Osteocyte (in vitro differentiated cells): Measurements from ENCODE around the gene FLACC1. TPM values are rescaled to one million over a fixed set of nuclear protein-coding genes. Genes with fewer than 3 reads are reported as not detected.

ENCODE experiments used
- DNase-seq: peaks from one replicate; pipeline ENCODE4 v3.0.0; 2021; ENCODE audit warnings: mixed read lengths; ENCODE audit not compliant: unreplicated experiment; ENCODE audit errors: extremely low spot score
- H3K27ac Mint-ChIP-seq: one replicate; pipeline ENCODE4 v1.8.0; 2021; ENCODE audit warnings: mild to moderate bottlenecking, mixed read lengths; ENCODE audit not compliant: unreplicated experiment
- H3K27me3 Mint-ChIP-seq: one replicate; pipeline ENCODE4 v1.8.0; 2021; ENCODE audit warnings: mixed read lengths; ENCODE audit not compliant: unreplicated experiment
- H3K36me3 Mint-ChIP-seq: one replicate; pipeline ENCODE4 v1.8.0; 2021; ENCODE audit warnings: mixed read lengths; ENCODE audit not compliant: unreplicated experiment
- H3K4me1 Mint-ChIP-seq: one replicate; pipeline ENCODE4 v1.8.0; 2021; ENCODE audit warnings: mixed read lengths; ENCODE audit not compliant: unreplicated experiment
- H3K4me3 Mint-ChIP-seq: one replicate; pipeline ENCODE4 v1.8.0; 2021; ENCODE audit warnings: mild to moderate bottlenecking, moderate library complexity, mixed read lengths; ENCODE audit not compliant: unreplicated experiment
- H3K9me3 Mint-ChIP-seq: one replicate; pipeline ENCODE4 v1.8.0; 2021; ENCODE audit warnings: mixed read lengths; ENCODE audit not compliant: unreplicated experiment
- long read RNA-seq: library from polyadenylated mRNA; unstranded; transcript quantifications from one replicate; pipeline ENCODE4 v2.0.0, GENCODE V29; 2021
- total RNA-seq: library from RNA; stranded (reverse); gene quantifications from 2 replicates; pipeline ENCODE4 v1.2.1, GENCODE V29; 2021
- TF ChIP-seq, protein P1 (sequence below): fragments of 200-600 bp; sonication (generic); IDR thresholded peaks from 2 replicates; pipeline ENCODE4 v1.5.0; 2021; ENCODE audit warnings: antibody characterized with exemption, mild to moderate bottlenecking, moderate library complexity

The FLACC1 gene, protein sequence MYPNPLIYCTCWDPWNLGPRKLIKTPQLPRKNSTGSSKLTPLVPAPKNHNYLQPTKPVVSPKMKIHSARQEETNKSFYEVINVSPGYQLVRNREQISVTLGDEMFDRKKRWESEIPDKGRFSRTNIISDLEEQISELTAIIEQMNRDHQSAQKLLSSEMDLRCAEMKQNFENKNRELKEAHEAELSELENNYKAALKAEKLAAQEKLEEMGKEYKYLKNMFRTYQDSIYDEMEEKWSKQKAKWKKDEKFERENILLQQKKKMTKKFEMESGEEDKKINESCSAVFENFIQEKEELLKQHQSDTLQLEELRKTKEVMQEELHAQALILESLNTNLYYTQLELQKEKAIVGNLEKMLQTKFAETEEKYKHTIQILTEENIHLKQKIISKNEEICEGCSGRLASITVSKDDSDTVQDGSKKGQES
- 1.6 and 2.1 TPM in 2 replicates for total RNA-seq
- long read RNA-seq: 0 reads

DNA sequence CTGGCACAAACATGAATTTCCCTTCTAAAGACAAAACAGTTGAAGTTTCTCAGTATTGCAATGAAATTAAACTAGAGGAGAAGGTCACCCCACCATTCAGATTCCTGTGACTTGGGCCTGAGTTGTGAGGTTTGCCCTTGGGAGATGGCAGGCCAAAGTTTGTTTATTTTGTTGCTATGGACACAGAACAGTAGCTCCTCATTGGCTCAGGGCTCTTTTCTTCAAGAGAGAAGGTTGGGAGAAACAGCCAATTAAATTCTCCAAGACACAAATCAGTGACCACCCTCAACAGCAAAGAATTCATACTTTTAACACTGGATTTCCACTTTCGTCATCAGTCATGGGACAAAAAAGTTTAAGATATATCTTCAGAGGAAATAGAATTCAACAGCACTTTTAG lies at the start of gene FLACC1:
TSS of gene FLACC1 (minus strand) at position 125 of the 400 bp plus-strand sequence. CDS start 5,941 bp downstream, outside the sequence.
- H3K27ac Mint-ChIP-seq: peak within 1 kb of the TSS; percentile 82
- no peak for DNase-seq

DNA sequence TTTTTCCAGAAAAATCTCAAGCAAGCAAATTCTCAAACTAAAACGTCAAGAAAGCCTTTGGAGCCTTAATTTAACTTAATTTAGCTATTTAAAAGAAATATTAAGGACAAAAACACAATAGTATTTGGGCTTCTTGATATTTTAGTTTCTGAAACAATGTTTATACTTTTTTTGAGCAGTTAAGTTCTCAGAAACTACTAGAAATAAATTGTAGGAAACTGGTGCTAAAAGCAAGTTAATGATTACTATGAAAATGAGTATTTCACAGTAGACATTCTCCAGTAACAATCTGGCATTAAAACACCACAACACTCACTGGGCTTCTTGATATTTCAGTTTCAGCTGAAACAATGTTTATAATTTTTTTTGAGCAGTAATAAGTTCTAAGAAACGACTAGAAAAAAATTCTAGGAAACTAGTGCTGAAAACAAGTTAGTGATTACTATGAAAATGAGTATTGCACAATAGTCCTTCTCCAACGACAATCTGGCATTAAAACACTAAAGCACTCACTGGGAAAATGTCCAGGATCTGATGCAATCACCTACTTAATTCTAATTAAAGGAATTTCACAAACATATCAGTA lies 49.0 kb upstream of the FLACC1 start:
- peaks cover 28% of the 10 kb centered on the region for H3K4me1 Mint-ChIP-seq
- no peak overlapping the region for H3K27ac Mint-ChIP-seq
- TF ChIP-seq, protein P1, sequence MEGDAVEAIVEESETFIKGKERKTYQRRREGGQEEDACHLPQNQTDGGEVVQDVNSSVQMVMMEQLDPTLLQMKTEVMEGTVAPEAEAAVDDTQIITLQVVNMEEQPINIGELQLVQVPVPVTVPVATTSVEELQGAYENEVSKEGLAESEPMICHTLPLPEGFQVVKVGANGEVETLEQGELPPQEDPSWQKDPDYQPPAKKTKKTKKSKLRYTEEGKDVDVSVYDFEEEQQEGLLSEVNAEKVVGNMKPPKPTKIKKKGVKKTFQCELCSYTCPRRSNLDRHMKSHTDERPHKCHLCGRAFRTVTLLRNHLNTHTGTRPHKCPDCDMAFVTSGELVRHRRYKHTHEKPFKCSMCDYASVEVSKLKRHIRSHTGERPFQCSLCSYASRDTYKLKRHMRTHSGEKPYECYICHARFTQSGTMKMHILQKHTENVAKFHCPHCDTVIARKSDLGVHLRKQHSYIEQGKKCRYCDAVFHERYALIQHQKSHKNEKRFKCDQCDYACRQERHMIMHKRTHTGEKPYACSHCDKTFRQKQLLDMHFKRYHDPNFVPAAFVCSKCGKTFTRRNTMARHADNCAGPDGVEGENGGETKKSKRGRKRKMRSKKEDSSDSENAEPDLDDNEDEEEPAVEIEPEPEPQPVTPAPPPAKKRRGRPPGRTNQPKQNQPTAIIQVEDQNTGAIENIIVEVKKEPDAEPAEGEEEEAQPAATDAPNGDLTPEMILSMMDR: no peak
- H3K27me3 Mint-ChIP-seq: no peaks in the 10 kb centered on the region
- no peaks in the 10 kb centered on the region for H3K9me3 Mint-ChIP-seq
- peaks cover 3% of the 10 kb centered on the region for H3K36me3 Mint-ChIP-seq
- no peak for DNase-seq
- no peak overlapping the region for H3K4me3 Mint-ChIP-seq

More for the DNA sequence above, at the start of gene FLACC1:
- Mint-ChIP-seq H3K4me3 (no peak within 1 kb of the TSS), H3K9me3 (no peaks in the 10 kb centered on the region), H3K36me3 (peaks cover 13% of the 10 kb centered on the region), H3K4me1 (peaks cover 10% of the 10 kb centered on the region), H3K27me3 (no peaks in the 10 kb centered on the region)
- TF ChIP-seq, protein P1: no peak

DNA sequence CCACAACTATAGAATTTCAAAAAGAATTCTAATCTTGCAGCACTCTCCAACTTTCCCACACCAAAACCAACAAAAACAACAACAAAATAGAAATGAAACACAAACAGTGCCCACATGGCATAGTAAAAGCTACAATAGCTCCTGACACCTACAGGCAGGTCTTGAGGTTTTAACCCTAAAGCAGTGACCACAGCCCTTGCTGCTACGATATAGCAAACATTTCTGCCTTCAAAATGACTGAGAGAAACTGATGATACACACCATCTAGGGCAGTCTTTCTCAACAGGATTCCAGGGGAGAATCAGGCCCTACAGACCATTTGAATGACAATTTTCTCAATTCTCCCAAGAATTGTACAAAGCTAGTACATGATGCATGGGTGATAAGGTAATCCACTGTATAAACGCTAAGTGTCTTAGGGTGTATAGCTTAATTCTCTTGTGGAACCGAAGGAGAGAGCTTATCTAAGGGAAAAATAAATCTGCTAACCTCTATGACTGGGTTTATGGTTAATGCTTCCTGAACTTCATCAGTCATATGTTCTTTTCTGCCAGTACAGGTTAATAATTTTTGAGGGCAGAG lies 47.6 kb upstream of the FLACC1 start:
- TF ChIP-seq, protein P1: no peak
- no peaks in the 10 kb centered on the region for H3K9me3 Mint-ChIP-seq
- no peak for DNase-seq
- H3K4me1 Mint-ChIP-seq: peaks cover 27% of the 10 kb centered on the region
- no peak overlapping the region for H3K27ac Mint-ChIP-seq
- H3K4me3 Mint-ChIP-seq: no peak overlapping the region
- H3K36me3 Mint-ChIP-seq: peaks cover 5% of the 10 kb centered on the region
- no peaks in the 10 kb centered on the region for H3K27me3 Mint-ChIP-seq

DNA sequence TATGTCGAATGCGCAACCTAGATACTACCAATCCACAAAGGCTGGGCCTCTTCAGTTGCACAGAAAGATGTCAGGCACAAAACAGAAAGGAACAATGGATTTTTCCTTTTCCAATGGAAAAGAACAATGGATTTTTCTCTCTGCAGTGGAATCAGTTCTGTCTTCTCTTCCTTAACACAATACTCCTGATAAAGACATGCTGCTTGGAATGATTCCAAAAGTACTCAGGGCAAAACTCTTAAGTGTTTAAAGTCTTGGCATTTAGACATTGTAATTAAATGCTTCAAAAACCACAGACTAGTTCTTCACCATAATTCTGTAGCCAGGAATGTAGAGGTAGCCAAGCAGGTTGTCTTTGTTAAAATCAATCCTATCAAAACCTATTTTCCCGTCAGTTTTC lies 46.7 kb upstream of the FLACC1 start:
- TF ChIP-seq, protein P1: no peak
- DNase-seq: no peak
- H3K9me3 Mint-ChIP-seq: no peaks in the 10 kb centered on the region
- H3K4me3 Mint-ChIP-seq: no peak overlapping the region
- no peaks in the 10 kb centered on the region for H3K27me3 Mint-ChIP-seq
- no peak overlapping the region for H3K27ac Mint-ChIP-seq
- peaks cover 27% of the 10 kb centered on the region for H3K4me1 Mint-ChIP-seq
- peaks cover 13% of the 10 kb centered on the region for H3K36me3 Mint-ChIP-seq
